Ectodermal cell (in vitro differentiated cells): Measurements from ENCODE around the gene SMIM22.

Experiments
- H3K27ac ChIP-seq: 2 replicates; pipeline ENCODE4 v1.7.0; 2013; ENCODE audit warnings: mild to moderate bottlenecking, low read depth, low read length; ENCODE audit not compliant: insufficient read depth, poor library complexity, severe bottlenecking
- H3K27me3 ChIP-seq: 2 replicates; pipeline ENCODE4 v1.7.0; 2013; ENCODE audit warnings: mild to moderate bottlenecking, low read length; ENCODE audit not compliant: insufficient read depth, control insufficient read depth, poor library complexity, severe bottlenecking
- H3K36me3 ChIP-seq: one replicate; pipeline ENCODE4 v1.7.0; 2013; ENCODE audit warnings: low read length; ENCODE audit not compliant: control insufficient read depth, insufficient read depth
- H3K4me1 ChIP-seq: one replicate; pipeline ENCODE4 v1.7.0; 2013; ENCODE audit warnings: low read length; ENCODE audit not compliant: control insufficient read depth, insufficient read depth
- H3K4me3 ChIP-seq: 2 replicates; pipeline ENCODE4 v1.7.0; 2013; ENCODE audit warnings: low read depth, low read length, control low read depth; ENCODE audit not compliant: insufficient read depth
- H3K9me3 ChIP-seq: 2 replicates; pipeline ENCODE4 v1.7.0; 2013; ENCODE audit warnings: mild to moderate bottlenecking, low read length, moderate library complexity; ENCODE audit not compliant: control insufficient read depth
- WGBS, 2 experiments: methylation state at CpG; one replicate each; pipeline ENCODE4 v1.1.7; 2013; ENCODE audit warnings: missing lambda C conversion rate in 2 of 2; 5-methylcytosine and 5-hydroxymethylcytosine counted together

Gene SMIM22

DNA sequence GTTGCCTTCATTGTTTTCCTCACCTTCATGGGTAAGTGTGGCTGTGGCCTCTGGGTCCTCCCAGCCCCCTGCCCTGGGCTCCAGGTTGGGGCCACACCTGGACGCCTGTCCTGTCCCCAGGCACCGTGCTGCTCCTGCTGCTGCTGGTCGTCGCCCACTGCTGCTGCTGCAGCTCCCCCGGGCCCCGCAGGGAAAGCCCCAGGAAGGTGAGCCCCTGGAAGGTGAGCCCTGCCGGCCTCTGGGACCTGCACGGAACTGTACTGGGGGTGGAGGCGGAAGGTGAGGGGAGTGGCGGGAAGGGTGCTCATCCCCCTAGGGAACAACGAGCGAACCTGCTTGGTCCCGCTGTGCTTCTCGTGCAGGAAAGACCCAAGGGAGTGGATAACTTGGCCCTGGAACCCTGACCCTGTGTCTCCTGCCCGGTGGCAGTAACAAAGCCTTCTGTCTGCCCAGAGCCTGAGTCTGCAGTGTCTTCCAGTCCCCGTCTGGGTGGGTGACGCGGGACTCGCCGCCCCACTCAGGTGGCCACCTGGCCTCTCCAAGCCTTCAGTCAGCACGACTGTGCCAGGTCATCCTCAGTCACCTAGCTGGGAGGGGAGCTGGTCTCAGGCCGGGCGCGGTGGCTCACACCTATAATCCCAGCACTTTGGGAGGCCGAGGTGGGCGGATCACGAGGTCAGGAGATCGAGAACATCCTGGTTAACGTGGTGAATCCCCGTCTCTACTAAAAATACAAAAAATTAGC, 831 bp downstream of the SMIM22 start:
- Histone ChIP-seq H3K27ac (no peak overlapping the region), H3K9me3 (no peaks in the 10 kb centered on the region), H3K36me3 (peaks cover 5% of the 10 kb centered on the region), H3K4me1 (no peaks in the 10 kb centered on the region), H3K4me3 (no peak overlapping the region), H3K27me3 (no peaks in the 10 kb centered on the region)
- 90 to 92% methylated on average over 30 of the region's 30 CpGs for WGBS, 2 experiments

- Histone ChIP-seq H3K36me3 (peaks cover 5% of the 10 kb centered on the region), H3K4me3 (no peak overlapping the region), H3K27me3 (no peaks in the 10 kb centered on the region), H3K4me1 (no peaks in the 10 kb centered on the region), H3K27ac (no peak overlapping the region), H3K9me3 (no peaks in the 10 kb centered on the region)
- WGBS, 2 experiments = 91 to 94% methylated on average over 19 to 21 of the region's 21 CpGs
Measured at GRCh38 chr16:4796982-4797804, 2.0 kb downstream of the SMIM22 start.

- H3K27me3 ChIP-seq = no peaks in the 10 kb centered on the region
- 95 to 96% methylated on average over 22 of the region's 22 CpGs for WGBS, 2 experiments
- peaks cover 5% of the 10 kb centered on the region for H3K36me3 ChIP-seq
- no peaks in the 10 kb centered on the region for H3K9me3 ChIP-seq
- H3K27ac ChIP-seq = no peak overlapping the region
- no peak overlapping the region for H3K4me3 ChIP-seq
- no peaks in the 10 kb centered on the region for H3K4me1 ChIP-seq
Measured at GRCh38 chr16:4797805-4798252, 2.7 kb downstream of the SMIM22 start.

GRCh38 chr16:4798456-4798855, 3.3 kb downstream of the SMIM22 start:
- Histone ChIP-seq H3K36me3 (peaks cover 5% of the 10 kb centered on the region), H3K27me3 (no peaks in the 10 kb centered on the region), H3K4me1 (peaks cover 3% of the 10 kb centered on the region), H3K27ac (no peak overlapping the region), H3K9me3 (no peaks in the 10 kb centered on the region), H3K4me3 (no peak overlapping the region)
- 90 to 93% methylated on average over 16 of the region's 16 CpGs for WGBS, 2 experiments

DNA sequence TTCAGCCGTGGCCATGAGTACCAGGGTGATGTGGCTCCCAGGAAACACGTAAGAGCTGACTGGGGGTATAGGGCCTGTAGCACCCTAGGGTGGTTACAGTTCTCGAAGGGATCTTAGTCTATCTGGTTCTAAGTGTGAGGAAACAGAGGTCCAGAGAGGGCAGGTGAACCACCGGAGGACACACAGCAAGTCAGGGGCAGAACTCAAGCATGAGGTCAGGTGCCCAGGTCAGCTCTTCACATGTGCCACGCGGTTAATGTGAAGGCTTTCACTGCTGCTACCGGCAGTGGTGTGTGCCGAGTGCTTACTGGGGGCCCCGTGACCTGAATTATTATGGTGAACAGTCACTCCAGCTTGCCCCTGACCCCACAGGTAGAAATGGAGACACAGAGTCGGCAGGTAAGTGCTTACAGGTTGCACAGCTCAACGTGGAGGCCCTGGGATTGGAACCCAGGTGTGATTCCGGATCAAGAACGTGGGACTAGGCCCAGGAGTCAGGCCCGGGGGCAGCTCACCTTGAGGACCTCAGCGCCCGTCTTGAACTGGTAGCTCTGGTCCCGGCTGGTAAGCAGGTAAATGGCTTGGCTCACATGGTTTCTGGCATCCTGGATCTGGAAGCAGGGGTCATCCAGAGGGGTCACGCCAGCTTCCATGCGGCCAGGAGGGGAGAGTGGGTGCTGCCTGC, 4.1 kb downstream of the SMIM22 start:
- 95 to 96% methylated on average over 19 of the region's 19 CpGs for WGBS, 2 experiments
- H3K36me3 ChIP-seq = peaks cover 7% of the 10 kb centered on the region
- no peaks in the 10 kb centered on the region for H3K9me3 ChIP-seq
- no peak overlapping the region for H3K4me3 ChIP-seq
- peaks cover 12% of the 10 kb centered on the region for H3K4me1 ChIP-seq
- no peak overlapping the region for H3K27ac ChIP-seq
- H3K27me3 ChIP-seq = no peaks in the 10 kb centered on the region

GRCh38 chr16:4800290-4801041, 5.3 kb downstream of the SMIM22 start:
- WGBS, 2 experiments = 93 to 94% methylated on average over 17 of the region's 17 CpGs
- Histone ChIP-seq H3K36me3 (peaks cover 9% of the 10 kb centered on the region), H3K4me3 (no peak overlapping the region), H3K27ac (no peak overlapping the region), H3K4me1 (peaks cover 13% of the 10 kb centered on the region), H3K27me3 (no peaks in the 10 kb centered on the region), H3K9me3 (no peaks in the 10 kb centered on the region)

GRCh38 chr16:4801051-4801961, 6.1 kb downstream of the SMIM22 start:
- H3K9me3 ChIP-seq = no peaks in the 10 kb centered on the region
- H3K4me1 ChIP-seq = peaks cover 13% of the 10 kb centered on the region
- H3K4me3 ChIP-seq = peak overlapping the region; percentile 79
- H3K27ac ChIP-seq = no peak overlapping the region
- H3K36me3 ChIP-seq = peaks cover 11% of the 10 kb centered on the region
- no peaks in the 10 kb centered on the region for H3K27me3 ChIP-seq
- 49 to 52% methylated on average over 29 of the region's 29 CpGs for WGBS, 2 experiments

GRCh38 chr16:4801962-4802658, 6.9 kb downstream of the SMIM22 start, which contains the start of gene ROGDI:
Gene ROGDI, minus strand, starts transcription at chr16:4802633. Its CDS starts 62 bp downstream, at chr16:4802571.
- Histone ChIP-seq H3K27me3 (no peaks in the 10 kb centered on the region), H3K9me3 (no peaks in the 10 kb centered on the region), H3K4me1 (peaks cover 13% of the 10 kb centered on the region), H3K4me3 (peak within 1 kb of the TSS; percentile 79), H3K36me3 (peaks cover 15% of the 10 kb centered on the region), H3K27ac (peak within 1 kb of the TSS; percentile 93)
- WGBS, 2 experiments = 0% methylated on average over 70 of the region's 70 CpGs
